ENCODE measurements around the gene EPB41L5. TPM values are rescaled to one million over a fixed set of nuclear protein-coding genes. Genes with fewer than 3 reads are reported as not detected.
"Not testable (repeated sequence)": the region's sequence is repeated elsewhere in the genome, so short reads cannot be mapped to it uniquely, and the experiment has no call there.

Gene EPB41L5
- polyA plus RNA-seq, 1 donor (not counting 4 experiments of a cell fraction or from before 2014, with no cell fraction given): 17.8 TPM

GRCh38 chr2:120046252-120046651, 33.4 kb downstream of the EPB41L5 start:
- dilution Hi-C loops (cut with MboI; ENCODE audit: extremely low pct_ligation_motif_present, low sequenced_read_pairs); DNase-seq (ENCODE audit: low read depth, low spot score); H3K9ac ChIP-seq (ENCODE audit: control insufficient read depth, extremely low read depth, insufficient read depth, low read length); H3K27me3 ChIP-seq (ENCODE audit: control insufficient read depth, extremely low read depth, insufficient read depth, low read length); H3K9me1 ChIP-seq (ENCODE audit: control insufficient read depth, extremely low read depth, insufficient read depth, low read length); H3K27ac ChIP-seq (ENCODE audit: control insufficient read depth, insufficient read depth, low read length); H4K20me1 ChIP-seq (ENCODE audit: control insufficient read depth, extremely low read depth, insufficient read depth, low read length); H3K4me1 ChIP-seq (ENCODE audit: control insufficient read depth, extremely low read depth, insufficient read depth, low read length); H3K9me3 ChIP-seq (ENCODE audit: control insufficient read depth, low read depth, low read length); H3K4me3 ChIP-seq (ENCODE audit: control insufficient read depth in 2 of 3, extremely low read depth in 1 of 3, insufficient read depth in 2 of 3, low read depth in 1 of 3, low read length in 3 of 3); H3K4me2 ChIP-seq (ENCODE audit: control insufficient read depth, extremely low read depth, insufficient read depth, low read depth, low read length); H3K79me2 ChIP-seq (ENCODE audit: control insufficient read depth, insufficient read depth, low read length); FAIRE-seq; H3K36me3 ChIP-seq (ENCODE audit: control insufficient read depth in 2 of 2, extremely low read depth in 1 of 2, insufficient read depth in 2 of 2, low read length in 2 of 2); H2AFZ ChIP-seq (ENCODE audit: control insufficient read depth, low read length): not testable (repeated sequence)

GRCh38 chr2:120052597-120052996, 39.7 kb downstream of the EPB41L5 start:
- Histone ChIP-seq H3K4me1 (ENCODE audit: control insufficient read depth, extremely low read depth, insufficient read depth, low read length) (no peaks in the 10 kb centered on the region), H3K9me3 (ENCODE audit: control insufficient read depth, low read depth, low read length) (no peaks in the 10 kb centered on the region), H3K9me1 (ENCODE audit: control insufficient read depth, extremely low read depth, insufficient read depth, low read length) (no peaks in the 10 kb centered on the region), H3K4me3 (ENCODE audit: control insufficient read depth in 2 of 3, extremely low read depth in 1 of 3, insufficient read depth in 2 of 3, low read depth in 1 of 3, low read length in 3 of 3) (no peak overlapping the region), H2AFZ (ENCODE audit: control insufficient read depth, low read length) (no peak overlapping the region), H3K27me3 (ENCODE audit: control insufficient read depth, extremely low read depth, insufficient read depth, low read length) (no peaks in the 10 kb centered on the region), H3K36me3 (ENCODE audit: control insufficient read depth in 2 of 2, extremely low read depth in 1 of 2, insufficient read depth in 2 of 2, low read length in 2 of 2) (no peaks in the 10 kb centered on the region), H3K27ac (ENCODE audit: control insufficient read depth, insufficient read depth, low read length) (no peak overlapping the region), H3K79me2 (ENCODE audit: control insufficient read depth, insufficient read depth, low read length) (peaks cover 2% of the 10 kb centered on the region), H3K9ac (ENCODE audit: control insufficient read depth, extremely low read depth, insufficient read depth, low read length) (no peak overlapping the region), H4K20me1 (ENCODE audit: control insufficient read depth, extremely low read depth, insufficient read depth, low read length) (no peaks in the 10 kb centered on the region), H3K4me2 (ENCODE audit: control insufficient read depth, extremely low read depth, insufficient read depth, low read depth, low read length) (no peak overlapping the region)
- DNase-seq (ENCODE audit: low read depth, low spot score): no peak
- TF ChIP-seq CTCF (optimal IDR thresholded peaks at IDR 0.05 in 1 of 3, IDR thresholded peaks at IDR 0.05 in 1 of 3, conservative IDR thresholded peaks at IDR 0.05 in 1 of 3; ENCODE audit: extremely low read depth in 1 of 3, insufficient read depth in 2 of 3, low read length in 3 of 3) (no peak), EZH2 (IDR thresholded peaks at IDR 0.05; ENCODE audit: low read length) (no peak)
- dilution Hi-C loops (cut with MboI; ENCODE audit: extremely low pct_ligation_motif_present, low sequenced_read_pairs): no loop called here
- FAIRE-seq: no peak

- DNase-seq (ENCODE audit: low read depth, low spot score): peak; percentile 2
- H3K4me2 ChIP-seq (ENCODE audit: control insufficient read depth, extremely low read depth, insufficient read depth, low read depth, low read length): no peak overlapping the region
Observed at GRCh38 chr2:120053891-120054290, 41.0 kb downstream of the EPB41L5 start.

More at GRCh38 chr2:120053891-120054290, 41.0 kb downstream of the EPB41L5 start:
- H3K27me3 ChIP-seq (ENCODE audit: control insufficient read depth, extremely low read depth, insufficient read depth, low read length): no peaks in the 10 kb centered on the region
- no peak overlapping the region for H3K9ac ChIP-seq (ENCODE audit: control insufficient read depth, extremely low read depth, insufficient read depth, low read length)
- no peak overlapping the region for H2AFZ ChIP-seq (ENCODE audit: control insufficient read depth, low read length)
- no peaks in the 10 kb centered on the region for H3K9me3 ChIP-seq (ENCODE audit: control insufficient read depth, low read depth, low read length)
- H3K9me1 ChIP-seq (ENCODE audit: control insufficient read depth, extremely low read depth, insufficient read depth, low read length): no peaks in the 10 kb centered on the region
- H3K4me1 ChIP-seq (ENCODE audit: control insufficient read depth, extremely low read depth, insufficient read depth, low read length): no peaks in the 10 kb centered on the region
- H3K36me3 ChIP-seq (ENCODE audit: control insufficient read depth in 2 of 2, extremely low read depth in 1 of 2, insufficient read depth in 2 of 2, low read length in 2 of 2): no peaks in the 10 kb centered on the region
- no peak for FAIRE-seq
- H3K4me3 ChIP-seq (ENCODE audit: control insufficient read depth in 2 of 3, extremely low read depth in 1 of 3, insufficient read depth in 2 of 3, low read depth in 1 of 3, low read length in 3 of 3): no peak overlapping the region
- H4K20me1 ChIP-seq (ENCODE audit: control insufficient read depth, extremely low read depth, insufficient read depth, low read length): no peaks in the 10 kb centered on the region
- dilution Hi-C loops (cut with MboI; ENCODE audit: extremely low pct_ligation_motif_present, low sequenced_read_pairs): no loop called here
- TF ChIP-seq EZH2 (IDR thresholded peaks at IDR 0.05; ENCODE audit: low read length): no peak
- no peak for TF ChIP-seq CTCF (optimal IDR thresholded peaks at IDR 0.05 in 1 of 3, IDR thresholded peaks at IDR 0.05 in 1 of 3, conservative IDR thresholded peaks at IDR 0.05 in 1 of 3; ENCODE audit: extremely low read depth in 1 of 3, insufficient read depth in 2 of 3, low read length in 3 of 3)
- no peak overlapping the region for H3K27ac ChIP-seq (ENCODE audit: control insufficient read depth, insufficient read depth, low read length)
- H3K79me2 ChIP-seq (ENCODE audit: control insufficient read depth, insufficient read depth, low read length): peaks cover 2% of the 10 kb centered on the region

Data from keratinocyte (primary cell).